HG03460 (cell line): Measurements from ENCODE around the gene ANXA8L1.
"Not testable (repeated sequence)": the region's sequence is repeated elsewhere in the genome, so short reads cannot be mapped to it uniquely, and the experiment has no call there.

ENCODE experiments used
- ATAC-seq: cut with Tn5 transposase; IDR thresholded peaks from one replicate; pipeline ENCODE4 v1.9.1; 2021; ENCODE audit not compliant: unreplicated experiment

The ANXA8L1 gene

DNA sequence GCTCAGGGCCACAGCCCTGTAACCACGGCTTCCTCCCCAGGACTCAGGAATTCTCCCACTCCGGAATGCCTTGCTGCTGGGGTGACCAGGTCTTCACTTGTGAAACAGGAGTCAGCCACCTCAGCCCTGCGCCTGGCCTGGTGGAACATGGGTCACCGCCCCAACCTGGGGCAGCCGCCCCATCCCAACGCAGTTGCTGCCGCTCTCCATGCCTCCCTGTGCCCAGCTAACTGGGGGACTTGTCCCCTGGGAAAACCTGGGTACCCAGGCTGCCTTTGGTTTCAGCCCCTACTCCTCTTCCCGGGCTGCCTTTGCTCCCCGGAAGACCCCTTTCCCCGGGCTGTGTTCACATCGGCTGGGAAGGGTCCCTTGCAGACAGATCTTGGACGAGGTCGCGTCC is 22.2 kb downstream of the ANXA8L1 start:
- ATAC-seq, result not testable (repeated sequence)

GRCh38 chr10:46398212-46398886 is 22.8 kb downstream of the ANXA8L1 start:
- not testable (repeated sequence) for ATAC-seq

DNA sequence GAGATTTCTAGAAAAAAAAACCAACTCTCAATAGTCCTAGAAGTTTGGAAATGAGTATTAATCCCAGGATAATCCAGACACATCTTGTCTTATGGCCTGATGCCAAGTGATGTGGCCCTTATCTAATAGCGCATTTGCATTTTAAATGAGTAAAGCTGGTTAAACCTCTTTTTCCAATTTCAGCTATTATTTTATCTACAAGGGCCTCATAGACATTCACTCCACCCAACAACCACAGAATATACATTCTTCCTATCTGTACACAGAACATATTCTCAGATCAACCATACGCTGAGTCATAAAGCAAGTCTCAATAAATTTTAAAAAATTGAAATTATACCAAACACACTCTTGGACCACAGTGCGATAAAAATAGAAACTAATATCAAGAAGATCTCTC is 34.0 kb downstream of the ANXA8L1 start:
- not testable (repeated sequence) for ATAC-seq

DNA sequence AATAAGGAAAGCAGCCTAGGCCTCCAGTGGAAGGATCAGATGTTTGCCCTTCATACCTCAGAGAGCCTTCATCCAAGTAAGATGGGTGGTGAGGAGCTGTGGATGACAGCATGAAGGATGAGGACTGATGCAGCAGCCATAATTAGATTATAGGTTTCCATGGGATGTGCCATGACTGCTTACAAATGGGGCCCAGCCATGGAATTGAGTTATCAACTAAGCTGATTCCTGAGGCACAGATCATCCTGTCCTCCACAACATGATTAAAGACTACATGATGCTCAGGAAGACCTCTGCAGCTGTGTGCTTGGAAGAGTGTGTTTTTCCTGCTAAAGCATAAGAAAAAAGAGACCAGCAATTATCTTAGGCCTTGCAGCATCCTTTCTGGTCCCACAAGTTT is 35.5 kb downstream of the ANXA8L1 start:
- not testable (repeated sequence) for ATAC-seq

GRCh38 chr10:46412665-46413064 is 37.1 kb downstream of the ANXA8L1 start:
- not testable (repeated sequence) for ATAC-seq

GRCh38 chr10:46415291-46415690 is 39.7 kb downstream of the ANXA8L1 start:
- ATAC-seq, result not testable (repeated sequence)

GRCh38 chr10:46418283-46418682 is 42.7 kb downstream of the ANXA8L1 start:
- not testable (repeated sequence) for ATAC-seq

- not testable (repeated sequence) for ATAC-seq
Measured at GRCh38 chr10:46419570-46420379, 44.2 kb downstream of the ANXA8L1 start.

GRCh38 chr10:46423550-46423949 is 48.0 kb downstream of the ANXA8L1 start:
- not testable (repeated sequence) for ATAC-seq

GRCh38 chr10:46440942-46441341 is 65.4 kb downstream of the ANXA8L1 start:
- not testable (repeated sequence) for ATAC-seq
